Heart left ventricle (tissue), 16 donors: ENCODE results near the gene HDAC4. TPM values are rescaled to one million over a fixed set of nuclear protein-coding genes. Genes with fewer than 3 reads are reported as not detected.
A peak's percentile ranks its signal among the peaks of the same experiment; 100 is the strongest.

Source experiments
- ATAC-seq, 4 donors: fragments of 200-7000 bp; cut with Tn5 transposase; one replicate each; pipeline ENCODE4 v1.9.1; 2020 to 2022; ENCODE audit warnings: moderate library complexity in 4 of 4, mild to moderate bottlenecking in 3 of 4, moderate number of reproducible peaks in 1 of 4
- DNase-seq, 5 donors: peaks; one replicate each; pipeline ENCODE4 v3.0.0-alpha.2; 2020
- H3K27ac ChIP-seq, 12 donors: fragments of 200-600 bp; sonication (generic) in 4 of 12; one replicate each; pipeline versions ENCODE4 v1.5.0 to v1.8.0; 2016 to 2022; ENCODE audit warnings: mild to moderate bottlenecking in 2 of 12
- H3K27me3 ChIP-seq, 9 donors: fragments of 200-600 bp; sonication (generic) in 2 of 9; one replicate each; pipeline versions ENCODE4 v1.5.1 to v1.8.0; 2016 to 2022; ENCODE audit warnings: mild to moderate bottlenecking in 3 of 9
- H3K36me3 ChIP-seq, 9 donors: fragments of 200-600 bp; sonication (generic) in 2 of 9; one replicate each; pipeline versions ENCODE4 v1.5.0 to v1.8.0; 2018 to 2022; ENCODE audit warnings: mild to moderate bottlenecking in 2 of 9
- H3K4me1 ChIP-seq, 12 donors: fragments of 200-600 bp; sonication (generic) in 4 of 12; one replicate each; pipeline versions ENCODE4 v1.5.0 to v1.8.0; 2016 to 2022; ENCODE audit warnings: mild to moderate bottlenecking in 3 of 12
- H3K4me3 ChIP-seq, 12 donors: fragments of 200-600 bp; sonication (generic) in 4 of 12; one replicate each; pipeline versions ENCODE4 v1.5.0 to v1.8.0; 2017 to 2022; ENCODE audit warnings: mild to moderate bottlenecking in 9 of 12, moderate library complexity in 4 of 12
- H3K9me3 ChIP-seq, 12 donors: fragments of 200-600 bp; sonication (generic) in 4 of 12; one replicate each; pipeline versions ENCODE4 v1.5.0 to v1.8.0; 2016 to 2022; ENCODE audit warnings: mild to moderate bottlenecking in 1 of 12
- POLR2A ChIP-seq, 2 donors: fragments of 450-650 bp; IDR thresholded peaks; one replicate each; pipeline ENCODE4 v1.6.1; 2017; ENCODE audit warnings: antibody characterized with exemption in 2 of 2, mild to moderate bottlenecking in 2 of 2, moderate library complexity in 2 of 2
- WGBS, 4 donors: extraction: QIAGEN DNeasy Blood & Tissue Kit in 2 of 4; methylation state at CpG; one replicate each; pipeline versions ENCODE4 v1.1.5 to v1.1.7; 2013 to 2018; 5-methylcytosine and 5-hydroxymethylcytosine counted together
- intact Hi-C, 10 donors: fragments of 100-400 bp; cut with DNase I; formaldehyde crosslinking; loops; one replicate each; pipeline versions ENCODE4 v1.11.1 to v1.14.2; 2022
- polyA plus RNA-seq, 2 donors: library from polyadenylated mRNA; stranded (reverse); fragments of 200-250 nt; gene quantifications; one replicate each; pipeline ENCODE4 v1.2.3, GENCODE V29; 2013
- total RNA-seq, 9 donors: library from RNA; depleted of rRNA in 2 of 9; stranded (reverse); fragments of >200 nt in 2 of 9; fragmentation: NEBNext Ultra II Directional in 3 of 9; extraction: Animal tissue kit (Norgen Biotek cat#: 25700) in 3 of 9; gene quantifications; one replicate each; pipeline versions ENCODE4 v1.1.0 to v1.2.4, GENCODE V29; 2016 to 2023
- TF ChIP-seq, protein P1 (sequence below), 12 donors: fragments of 200-600 bp; sonication (generic) in 4 of 12; IDR thresholded peaks; one replicate each; pipeline versions ENCODE4 v1.5.0 to v1.8.0; 2018 to 2022; ENCODE audit warnings: antibody characterized with exemption in 12 of 12, mild to moderate bottlenecking in 5 of 12
- donor health status: ischemic (EF 13 %, LVEDD 7.1; RV severe dilation, severe dysfunction).
- donor health status: healthy with polysubstance abuse.
- donor health status: DM: no; HTN: yes; CAD: no.
- donor health status: DM: no; HTN: no; CAD: no.
- donor health status: ischemic (EF 25% LVEDD 6.9; RV normal size, moderate dysfunction).
- donor health status: ischemic (EF 25% LVEDD 5.7; RV mildly dilated, moderate dysfunction).
- donor health status: healthy.
- donor health status: DM: yes; HTN: yes; CAD: no.
- donor health status: ischemic (EF 35%, LVEDD 5.7; RV mildly dilated, moderate dysfunction).
- donor health status: nonischemic (EF 11% LVEDD 7.7; RV severe dilation, severe dysfunction).
- donor health status: DM: yes; HTN: yes; CAD: no.
- donor health status: PGD.
- donor health status: ischemic (EF 29% LVEDD 5.4; RV normal size, mild dysfunction).
- donor health status: nonischemic (EF 23%, LVEDD 6.1; RV moderate dilation, normal function).

The HDAC4 gene
- total and polyA plus RNA-seq, 11 donors, result 13.9 to 37.6 (median 27.5) TPM

DNA sequence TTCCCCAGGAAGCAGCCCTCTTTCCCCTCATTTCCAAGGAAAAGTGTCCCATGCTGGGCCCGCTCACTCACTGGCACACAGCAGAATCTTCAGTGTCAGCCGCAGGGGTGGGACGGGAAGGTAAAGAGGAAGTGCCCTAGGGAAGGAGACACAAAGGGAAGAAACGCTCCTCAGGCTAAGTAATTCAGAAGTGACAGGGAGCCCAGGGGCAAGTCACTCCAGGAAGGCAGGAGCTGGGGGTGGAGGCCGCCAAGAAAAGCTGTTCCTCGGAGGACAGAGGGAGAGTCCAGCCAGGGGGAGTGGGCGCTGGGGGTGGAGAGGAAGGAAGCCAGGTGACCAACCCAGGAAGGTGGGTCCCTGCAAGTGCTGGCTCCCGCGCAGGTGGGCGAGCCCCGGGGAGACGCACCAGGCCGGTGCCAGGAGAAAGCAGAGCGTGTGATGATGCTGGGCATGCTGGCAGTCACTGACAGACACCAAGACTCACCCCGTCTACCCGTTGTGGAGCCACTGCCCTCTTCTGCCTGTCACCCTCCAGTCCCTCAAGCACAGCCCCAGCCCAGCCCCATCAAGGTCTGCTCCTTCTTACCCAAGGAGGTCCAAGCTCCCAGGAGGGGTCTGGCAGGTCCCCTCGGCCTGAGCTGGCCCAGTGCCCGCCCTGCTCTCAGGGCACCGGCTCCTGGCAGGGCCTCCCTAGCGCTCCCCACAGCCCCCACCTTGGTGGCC, 21.7 kb downstream of the HDAC4 start:
- DNase-seq (peak in 3 of 5 donors; percentile 24 to 52 (median 28)), ATAC-seq (peak in 2 of 4 donors; percentile 8 to 18)
- peaks cover 0 to 12% (median 0%) of the 10 kb centered on the region in 9 donors for H3K36me3 ChIP-seq
- intact Hi-C loops, result no loop called here
- H3K9me3 ChIP-seq, result no peaks in the 10 kb centered on the region
- H3K27me3 ChIP-seq, result no peaks in the 10 kb centered on the region
- no peak overlapping the region for H3K4me3 ChIP-seq
- 55 to 79% (median 71%) methylated on average over 18 to 20 of the region's 20 CpGs for WGBS, 4 donors
- TF ChIP-seq, protein P1, sequence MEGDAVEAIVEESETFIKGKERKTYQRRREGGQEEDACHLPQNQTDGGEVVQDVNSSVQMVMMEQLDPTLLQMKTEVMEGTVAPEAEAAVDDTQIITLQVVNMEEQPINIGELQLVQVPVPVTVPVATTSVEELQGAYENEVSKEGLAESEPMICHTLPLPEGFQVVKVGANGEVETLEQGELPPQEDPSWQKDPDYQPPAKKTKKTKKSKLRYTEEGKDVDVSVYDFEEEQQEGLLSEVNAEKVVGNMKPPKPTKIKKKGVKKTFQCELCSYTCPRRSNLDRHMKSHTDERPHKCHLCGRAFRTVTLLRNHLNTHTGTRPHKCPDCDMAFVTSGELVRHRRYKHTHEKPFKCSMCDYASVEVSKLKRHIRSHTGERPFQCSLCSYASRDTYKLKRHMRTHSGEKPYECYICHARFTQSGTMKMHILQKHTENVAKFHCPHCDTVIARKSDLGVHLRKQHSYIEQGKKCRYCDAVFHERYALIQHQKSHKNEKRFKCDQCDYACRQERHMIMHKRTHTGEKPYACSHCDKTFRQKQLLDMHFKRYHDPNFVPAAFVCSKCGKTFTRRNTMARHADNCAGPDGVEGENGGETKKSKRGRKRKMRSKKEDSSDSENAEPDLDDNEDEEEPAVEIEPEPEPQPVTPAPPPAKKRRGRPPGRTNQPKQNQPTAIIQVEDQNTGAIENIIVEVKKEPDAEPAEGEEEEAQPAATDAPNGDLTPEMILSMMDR (IDR thresholded peaks at IDR 0.05), result no peak
- no peak for TF ChIP-seq POLR2A (IDR thresholded peaks at IDR 0.05)
- peak overlapping the region in 1 of 12 donors; percentile 2 for H3K27ac ChIP-seq
- H3K4me1 ChIP-seq, result peaks cover 0 to 44% (median 18%) of the 10 kb centered on the region in 12 donors

DNA sequence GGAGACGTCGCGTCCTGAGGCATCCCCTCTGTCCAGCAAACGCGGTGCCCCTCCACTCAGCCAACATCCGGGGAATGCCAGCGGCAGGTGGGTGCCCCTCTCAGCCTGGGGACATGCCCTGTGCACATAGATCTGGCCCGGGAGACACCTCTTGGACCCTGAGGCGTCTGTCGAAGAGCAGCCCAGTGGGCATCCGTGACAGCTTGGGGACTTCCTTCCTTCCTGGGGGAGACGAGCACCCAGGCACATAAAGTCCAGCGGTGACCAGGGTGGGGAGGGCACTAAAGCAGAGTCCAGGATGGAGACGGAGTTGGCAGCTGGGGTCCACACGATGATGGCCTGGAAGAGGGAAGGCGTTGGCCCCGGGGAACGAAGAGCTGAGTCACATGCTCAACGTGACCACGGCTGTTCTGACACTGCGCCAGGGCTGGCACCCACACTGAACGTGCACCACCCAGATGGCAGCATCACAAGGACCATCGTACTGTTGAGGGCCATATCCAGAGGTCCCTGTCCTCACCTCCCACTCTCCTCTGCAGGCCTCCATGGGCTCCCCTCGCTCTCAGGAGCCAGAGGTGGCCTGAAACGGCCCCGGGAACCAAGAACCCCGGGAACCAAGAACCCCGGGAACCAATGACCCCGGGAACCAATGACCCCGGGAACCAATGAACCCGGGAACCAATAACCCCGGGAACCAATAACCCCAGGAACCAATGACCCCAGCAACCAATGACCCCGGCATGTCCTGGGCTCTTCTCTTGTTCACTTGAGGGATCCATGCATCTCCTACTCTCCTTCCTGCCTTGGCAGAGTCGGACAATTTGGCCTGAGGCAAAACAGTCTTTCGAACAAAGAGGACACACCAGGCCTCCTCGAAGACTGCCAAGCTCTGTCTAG, 22.6 kb downstream of the HDAC4 start:
- peak overlapping the region in 1 of 12 donors; percentile 11 for H3K27ac ChIP-seq
- H3K4me3 ChIP-seq, result no peak overlapping the region
- intact Hi-C loops, result no loop called here
- WGBS, 4 donors, result 86 to 88% (median 87%) methylated on average over 34 to 36 of the region's 36 CpGs
- H3K36me3 ChIP-seq, result peaks cover 0 to 12% (median 0%) of the 10 kb centered on the region in 9 donors
- no peaks in the 10 kb centered on the region for H3K27me3 ChIP-seq
- peaks cover 0 to 44% (median 18%) of the 10 kb centered on the region in 12 donors for H3K4me1 ChIP-seq
- ATAC-seq, result no peak
- no peaks in the 10 kb centered on the region for H3K9me3 ChIP-seq
- no peak for TF ChIP-seq POLR2A (IDR thresholded peaks at IDR 0.05)
- TF ChIP-seq, protein P1 (IDR thresholded peaks at IDR 0.05), result no peak
- peak in 2 of 5 donors; percentile 16 to 63 for DNase-seq

DNA sequence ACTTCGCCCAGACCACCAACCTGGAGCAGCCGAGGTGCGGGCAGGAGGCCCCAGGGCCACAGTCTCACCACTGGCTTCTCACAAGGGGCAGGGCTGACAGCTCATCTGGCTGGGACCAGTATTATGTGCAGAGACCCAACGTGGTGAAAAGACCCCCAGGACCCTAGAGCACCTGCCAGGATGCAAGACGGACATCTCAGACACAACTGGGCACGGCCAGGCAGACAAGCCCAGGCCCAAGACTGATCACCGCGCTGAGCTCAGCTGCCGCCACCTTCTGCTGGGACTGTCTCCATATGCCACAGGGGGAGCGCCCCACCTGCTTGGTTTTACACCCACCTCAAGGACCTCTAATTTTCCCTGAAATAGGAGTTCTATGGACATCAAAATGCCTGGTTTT, 23.2 kb downstream of the HDAC4 start:
- H3K27ac ChIP-seq, result no peak overlapping the region
- no peaks in the 10 kb centered on the region for H3K9me3 ChIP-seq
- DNase-seq, result peak in 1 of 5 donors; percentile 22
- WGBS, 4 donors, result 86 to 97% (median 92%) methylated on average over 8 to 10 of the region's 10 CpGs
- intact Hi-C loops, result no loop called here
- no peak for ATAC-seq
- no peak for TF ChIP-seq POLR2A (IDR thresholded peaks at IDR 0.05)
- TF ChIP-seq, protein P1 (IDR thresholded peaks at IDR 0.05), result no peak
- H3K36me3 ChIP-seq, result peaks cover 0 to 12% (median 0%) of the 10 kb centered on the region in 9 donors
- H3K4me3 ChIP-seq, result no peak overlapping the region
- H3K4me1 ChIP-seq, result peaks cover 0 to 44% (median 18%) of the 10 kb centered on the region in 12 donors
- H3K27me3 ChIP-seq, result no peaks in the 10 kb centered on the region
